Adrenal gland (tissue), 5 donors: ENCODE data around the gene PRKRIP1.
"Not testable (repeated sequence)": the region's sequence is repeated elsewhere in the genome, so short reads cannot be mapped to it uniquely, and the experiment has no call there.

Experiments used
- POLR2A ChIP-seq, 2 donors: fragments of 450-650 bp; IDR thresholded peaks; one replicate each; pipeline ENCODE4 v1.6.1; 2017; ENCODE audit warnings: antibody characterized with exemption in 2 of 2, mild to moderate bottlenecking in 2 of 2, moderate library complexity in 1 of 2
- TF ChIP-seq, protein P1 (sequence below), 6 experiments: fragments of 450-650 bp in 4 of 6; fragments of 200-600 bp in 2 of 6; sonication (generic) in 1 of 6; IDR thresholded peaks; 1 replicate in 5 of 6; 2 replicates in 1 of 6; pipeline versions ENCODE4 v1.5.1 to v1.8.0; 2016 to 2021; ENCODE audit warnings: antibody characterized with exemption in 6 of 6, mild to moderate bottlenecking in 2 of 6, moderate library complexity in 1 of 6
- donor health status: DM: no; HTN: no; CAD: no.

DNA sequence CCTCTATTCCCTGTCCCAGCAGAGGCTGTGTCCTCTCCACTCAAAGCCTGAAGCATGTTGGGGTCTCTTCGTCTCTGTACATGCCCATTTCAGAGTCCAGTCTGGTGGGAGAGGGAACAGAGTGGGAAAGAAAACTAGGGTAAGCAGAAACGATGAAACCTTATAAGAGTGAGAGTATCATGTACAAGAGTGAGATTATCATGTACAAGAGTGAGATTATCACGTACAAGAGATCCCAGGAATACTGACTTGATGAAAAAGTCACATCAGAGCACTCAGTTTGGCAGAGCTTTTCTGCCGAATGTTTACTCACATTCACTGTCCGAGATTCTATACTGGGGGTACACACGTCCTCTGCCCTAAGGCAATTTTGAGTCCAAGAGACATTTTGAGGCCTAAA is 39.8 kb upstream of the PRKRIP1 start, which contains the start of gene SPDYE6:
- TF ChIP-seq, protein P1, sequence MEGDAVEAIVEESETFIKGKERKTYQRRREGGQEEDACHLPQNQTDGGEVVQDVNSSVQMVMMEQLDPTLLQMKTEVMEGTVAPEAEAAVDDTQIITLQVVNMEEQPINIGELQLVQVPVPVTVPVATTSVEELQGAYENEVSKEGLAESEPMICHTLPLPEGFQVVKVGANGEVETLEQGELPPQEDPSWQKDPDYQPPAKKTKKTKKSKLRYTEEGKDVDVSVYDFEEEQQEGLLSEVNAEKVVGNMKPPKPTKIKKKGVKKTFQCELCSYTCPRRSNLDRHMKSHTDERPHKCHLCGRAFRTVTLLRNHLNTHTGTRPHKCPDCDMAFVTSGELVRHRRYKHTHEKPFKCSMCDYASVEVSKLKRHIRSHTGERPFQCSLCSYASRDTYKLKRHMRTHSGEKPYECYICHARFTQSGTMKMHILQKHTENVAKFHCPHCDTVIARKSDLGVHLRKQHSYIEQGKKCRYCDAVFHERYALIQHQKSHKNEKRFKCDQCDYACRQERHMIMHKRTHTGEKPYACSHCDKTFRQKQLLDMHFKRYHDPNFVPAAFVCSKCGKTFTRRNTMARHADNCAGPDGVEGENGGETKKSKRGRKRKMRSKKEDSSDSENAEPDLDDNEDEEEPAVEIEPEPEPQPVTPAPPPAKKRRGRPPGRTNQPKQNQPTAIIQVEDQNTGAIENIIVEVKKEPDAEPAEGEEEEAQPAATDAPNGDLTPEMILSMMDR (IDR thresholded peaks at IDR 0.05), result not testable (repeated sequence)
- TF ChIP-seq POLR2A (IDR thresholded peaks at IDR 0.05), result not testable (repeated sequence)
